Sigmoid colon (tissue), 3 donors: ENCODE data around the gene MAPKBP1.
"Not testable (repeated sequence)": the region's sequence is repeated elsewhere in the genome, so short reads cannot be mapped to it uniquely, and the experiment has no call there.

ENCODE experiments used
- CTCF ChIP-seq, 4 experiments: fragments of 450-650 bp in 3 of 4; fragments of 200-600 bp in 1 of 4; IDR thresholded peaks; one replicate each; pipeline ENCODE4 v1.5.1; 2016 to 2019; ENCODE audit warnings: antibody characterized with exemption in 4 of 4, mild to moderate bottlenecking in 3 of 4, moderate library complexity in 2 of 4
- POLR2A ChIP-seq, 2 donors: fragments of 450-650 bp; IDR thresholded peaks; one replicate each; pipeline ENCODE4 v1.6.1; 2016; ENCODE audit warnings: antibody characterized with exemption in 2 of 2, mild to moderate bottlenecking in 2 of 2, moderate library complexity in 2 of 2

GRCh38 chr15:41728061-41728460 lies 46.2 kb upstream of the MAPKBP1 start:
- TF ChIP-seq CTCF, POLR2A (IDR thresholded peaks at IDR 0.05): not testable (repeated sequence)
